Measurements from ENCODE around the gene F13A1.

Gene F13A1

GRCh38 chr6:6239598-6240581 is 80.6 kb downstream of the F13A1 start:
- no peak for DNase-seq

- DNase-seq = no peak
Observed at GRCh38 chr6:6236730-6237469, 83.6 kb downstream of the F13A1 start.

- no peak for DNase-seq
Observed at GRCh38 chr6:6235786-6236185, 84.7 kb downstream of the F13A1 start.

- no peak for DNase-seq
Observed at GRCh38 chr6:6234963-6235362, 85.5 kb downstream of the F13A1 start.

- no peak for DNase-seq
Observed at GRCh38 chr6:6230286-6230685, 90.2 kb downstream of the F13A1 start.

GRCh38 chr6:6227896-6228295 is 92.6 kb downstream of the F13A1 start:
- DNase-seq = no peak

GRCh38 chr6:6225885-6226529 is 94.5 kb downstream of the F13A1 start:
- DNase-seq = no peak

- DNase-seq = no peak
Observed at GRCh38 chr6:6224933-6225486, 95.5 kb downstream of the F13A1 start.

- no peak for DNase-seq
Observed at GRCh38 chr6:6221787-6222535, 98.5 kb downstream of the F13A1 start.

GRCh38 chr6:6220718-6221117 is 99.7 kb downstream of the F13A1 start:
- DNase-seq = no peak

- DNase-seq = no peak
Observed at GRCh38 chr6:6219716-6220115, 100.7 kb downstream of the F13A1 start.

- DNase-seq = no peak
Observed at GRCh38 chr6:6218759-6219085, 101.7 kb downstream of the F13A1 start.

GRCh38 chr6:6217855-6218758 is 102.4 kb downstream of the F13A1 start:
- no peak for DNase-seq

- no peak for DNase-seq
Observed at GRCh38 chr6:6210994-6211393, 109.5 kb downstream of the F13A1 start.

GRCh38 chr6:6202886-6203285 is 117.6 kb downstream of the F13A1 start:
- DNase-seq = no peak

- DNase-seq = no peak
Observed at GRCh38 chr6:6201200-6201599, 119.3 kb downstream of the F13A1 start.

GRCh38 chr6:6199678-6200077 is 120.8 kb downstream of the F13A1 start:
- DNase-seq = no peak

GRCh38 chr6:6196762-6197161 is 123.7 kb downstream of the F13A1 start:
- DNase-seq = no peak

- DNase-seq = no peak
Observed at GRCh38 chr6:6195080-6195479, 125.4 kb downstream of the F13A1 start.

- DNase-seq = no peak
Observed at GRCh38 chr6:6193221-6193745, 127.2 kb downstream of the F13A1 start.

- no peak for DNase-seq
Observed at GRCh38 chr6:6191909-6192308, 128.6 kb downstream of the F13A1 start.

Measured in CD4-positive, alpha-beta T cell treated with Interleukin-10 for 1 hour (primary cell).